ENCODE data around the gene CD59. TPM values are rescaled to one million over a fixed set of nuclear protein-coding genes. Genes with fewer than 3 reads are reported as not detected.

The CD59 gene
- polyA plus RNA-seq, 2 of the 4 experiments (the other 2 are of a cell fraction): 335 to 375 TPM

DNA sequence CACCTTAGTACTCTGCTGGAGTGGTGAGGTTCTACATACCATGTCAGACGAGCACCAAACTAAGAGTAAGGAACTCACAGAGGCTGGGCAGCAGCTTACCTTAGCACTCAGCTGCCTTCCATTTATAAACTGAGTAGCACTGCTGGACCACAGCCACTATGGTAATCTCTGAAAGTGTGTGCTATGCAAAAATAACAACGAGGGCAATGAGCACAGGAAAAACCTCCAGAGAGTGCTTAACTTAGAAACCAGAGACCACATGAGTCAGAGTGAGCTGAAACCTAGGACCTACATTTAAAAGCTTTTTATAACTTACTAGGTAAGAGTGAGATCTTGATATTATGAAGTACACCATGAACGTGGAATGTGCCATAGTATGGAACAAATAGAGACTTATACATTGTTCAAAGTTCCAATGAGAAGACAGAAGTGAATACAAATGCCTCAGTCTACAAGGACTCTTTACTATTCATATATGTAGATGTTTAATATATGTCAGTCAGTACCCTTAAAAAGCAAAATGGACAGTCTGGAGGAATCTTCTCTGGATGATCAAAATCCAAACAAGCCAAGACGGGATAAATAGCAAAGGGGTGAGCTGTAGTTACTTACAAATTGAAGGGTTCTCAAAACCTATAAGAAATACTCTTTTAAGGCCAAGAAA is 17.2 kb upstream of the CD59 start:
- DNase-seq (ENCODE audit: low read depth in 1 of 2, low spot score in 1 of 2) (no peak), ATAC-seq (no peak), FAIRE-seq (no peak)
- POLR2A ChIA-PET: no interaction called here
- CTCF ChIA-PET: interaction anchor here (0.9 to 2.2 kb wide), 5 partner anchors 11 to 391 kb away, joined by 3 to 12 read pairs (median 3); no protein-coding TSS in a partner anchor
- WGBS (ENCODE audit: missing lambda C conversion rate): 67% methylated on average over 4 of the region's 4 CpGs
- no peak overlapping the region for H3K4me2 ChIP-seq
- H3K4me3 ChIP-seq: no peak overlapping the region
- TF ChIP-seq CHD2 (IDR thresholded peaks at IDR 0.05; ENCODE audit: low read length, partially characterized antibody) (no peak), MAFK (IDR thresholded peaks at IDR 0.05; ENCODE audit: partially characterized antibody) (no peak), CEBPB (IDR thresholded peaks at IDR 0.05) (no peak), RFX5 (IDR thresholded peaks at IDR 0.05) (no peak)
- H3K9me3 ChIP-seq: no peaks in the 10 kb centered on the region
- H3K4me1 ChIP-seq: peaks cover 3% of the 10 kb centered on the region; the same call in 1 of the 3 replicates
- no peak overlapping the region for H3K27ac ChIP-seq

DNA sequence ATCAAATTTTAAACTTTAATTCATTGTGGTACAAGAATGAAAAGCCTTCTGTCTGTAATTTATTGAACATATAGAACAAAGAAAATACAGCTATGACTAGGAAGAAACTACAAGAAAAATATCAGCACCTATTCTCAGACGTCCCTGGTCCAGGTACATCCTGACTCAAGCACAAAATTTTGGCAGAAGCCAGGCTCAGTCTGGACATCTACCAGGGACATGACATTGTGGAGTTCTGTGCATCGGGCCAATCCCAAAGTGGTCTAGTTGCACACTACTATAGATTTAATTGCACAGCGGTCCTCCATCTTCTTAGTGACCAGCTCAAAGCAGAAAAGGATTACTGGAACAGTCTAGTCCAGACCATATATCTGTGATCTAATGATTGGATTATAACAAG is 15.7 kb upstream of the CD59 start:
- TF ChIP-seq NPAS2 (CRISPR knock-in tag; IDR thresholded peaks at IDR 0.05; ENCODE audit: borderline replicate concordance) (no peak), HOXB13 (CRISPR knock-in tag; IDR thresholded peaks at IDR 0.05; ENCODE audit: low read depth) (no peak), JUNB (IDR thresholded peaks at IDR 0.05) (no peak), MYC (IDR thresholded peaks at IDR 0.05; ENCODE audit: borderline replicate concordance, low read length) (no peak), KDM1A (IDR thresholded peaks at IDR 0.05; ENCODE audit: low read depth) (no peak), EP300 (IDR thresholded peaks at IDR 0.05) (no peak), ZC3H11A (IDR thresholded peaks at IDR 0.05) (no peak), MAFK (IDR thresholded peaks at IDR 0.05; ENCODE audit: partially characterized antibody) (no peak), TP53 (CRISPR knock-in tag; IDR thresholded peaks at IDR 0.05) (no peak), EHF (CRISPR knock-in tag; IDR thresholded peaks at IDR 0.05) (no peak), ESRRA (IDR thresholded peaks at IDR 0.05; ENCODE audit: borderline replicate concordance, low read length) (no peak)
- TF ChIP-seq, protein P1, sequence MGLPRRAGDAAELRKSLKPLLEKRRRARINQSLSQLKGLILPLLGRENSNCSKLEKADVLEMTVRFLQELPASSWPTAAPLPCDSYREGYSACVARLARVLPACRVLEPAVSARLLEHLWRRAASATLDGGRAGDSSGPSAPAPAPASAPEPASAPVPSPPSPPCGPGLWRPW (IDR thresholded peaks at IDR 0.05): no peak
- TF ChIP-seq, protein P2, sequence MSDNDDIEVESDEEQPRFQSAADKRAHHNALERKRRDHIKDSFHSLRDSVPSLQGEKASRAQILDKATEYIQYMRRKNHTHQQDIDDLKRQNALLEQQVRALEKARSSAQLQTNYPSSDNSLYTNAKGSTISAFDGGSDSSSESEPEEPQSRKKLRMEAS (IDR thresholded peaks at IDR 0.05): no peak
- TF ChIP-seq, protein P3, sequence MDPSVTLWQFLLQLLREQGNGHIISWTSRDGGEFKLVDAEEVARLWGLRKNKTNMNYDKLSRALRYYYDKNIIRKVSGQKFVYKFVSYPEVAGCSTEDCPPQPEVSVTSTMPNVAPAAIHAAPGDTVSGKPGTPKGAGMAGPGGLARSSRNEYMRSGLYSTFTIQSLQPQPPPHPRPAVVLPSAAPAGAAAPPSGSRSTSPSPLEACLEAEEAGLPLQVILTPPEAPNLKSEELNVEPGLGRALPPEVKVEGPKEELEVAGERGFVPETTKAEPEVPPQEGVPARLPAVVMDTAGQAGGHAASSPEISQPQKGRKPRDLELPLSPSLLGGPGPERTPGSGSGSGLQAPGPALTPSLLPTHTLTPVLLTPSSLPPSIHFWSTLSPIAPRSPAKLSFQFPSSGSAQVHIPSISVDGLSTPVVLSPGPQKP (IDR thresholded peaks at IDR 0.05; ENCODE audit: low read depth, low read length): no peak
- ATAC-seq (no peak), FAIRE-seq (no peak), DNase-seq (ENCODE audit: low read depth in 1 of 2, low spot score in 1 of 2) (no peak)
- Histone ChIP-seq H3K4me1 (peaks cover 13% of the 10 kb centered on the region), H3K9me3 (no peaks in the 10 kb centered on the region), H3K4me3 (no peak overlapping the region), H3K4me2 (no peak overlapping the region), H3K27ac (no peak overlapping the region)
- 81% methylated on average over 3 of the region's 3 CpGs for WGBS (ENCODE audit: missing lambda C conversion rate)
- CTCF ChIA-PET: interaction anchor here (1.7 to 2.2 kb wide), 2 partner anchors 9 kb away, joined by 9 to 12 read pairs; no protein-coding TSS in a partner anchor
- POLR2A ChIA-PET: no interaction called here

DNA sequence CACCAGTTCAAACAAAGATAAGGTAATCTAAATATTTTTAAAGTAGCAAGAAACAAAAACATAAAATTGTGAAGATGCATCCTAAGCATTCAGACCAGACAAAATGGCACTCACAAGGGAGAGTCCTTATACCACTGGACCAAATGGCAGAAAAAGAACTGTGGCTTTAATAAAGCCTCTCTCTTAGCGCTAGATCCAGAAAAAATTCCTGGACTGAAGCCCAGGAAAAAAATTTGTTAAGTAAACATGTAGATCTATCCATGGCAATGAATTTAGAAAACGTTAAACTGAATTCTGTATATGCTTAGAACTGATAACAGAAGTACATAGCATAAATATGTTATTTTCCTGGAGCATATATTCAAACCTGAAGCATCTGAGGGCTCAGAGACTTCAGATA is 11.8 kb upstream of the CD59 start:
- FAIRE-seq (no peak), DNase-seq (ENCODE audit: low read depth in 1 of 2, low spot score in 1 of 2) (no peak), ATAC-seq (no peak; a peak in 1 of 6 replicates)
- ChIA-PET CTCF (no interaction called here), POLR2A (no interaction called here)
- no peak overlapping the region for H3K4me3 ChIP-seq
- H3K27ac ChIP-seq: no peak overlapping the region
- peaks cover 13% of the 10 kb centered on the region for H3K4me1 ChIP-seq
- 13% methylated on average over 2 of the region's 2 CpGs for whole genome bisulfite sequencing (ENCODE audit: missing lambda C conversion rate)
- peak overlapping the region; percentile 43; the same call in 2 of the 3 replicates for H3K4me2 ChIP-seq
- TF ChIP-seq PHF8 (IDR thresholded peaks at IDR 0.05; ENCODE audit: borderline replicate concordance, low read depth) (no peak), RNF2 (IDR thresholded peaks at IDR 0.05; ENCODE audit: borderline replicate concordance, low read depth) (no peak), EHMT2 (IDR thresholded peaks at IDR 0.05; ENCODE audit: low read depth) (peak; percentile 20; the same call in 1 of the 2 replicates), RARB (CRISPR knock-in tag; IDR thresholded peaks at IDR 0.05) (no peak), FOXS1 (CRISPR knock-in tag; IDR thresholded peaks at IDR 0.05) (no peak), NPAS2 (CRISPR knock-in tag; IDR thresholded peaks at IDR 0.05; ENCODE audit: borderline replicate concordance) (no peak)
- TF ChIP-seq, protein P2 (IDR thresholded peaks at IDR 0.05): no peak
- H3K9me3 ChIP-seq: no peaks in the 10 kb centered on the region

All from A549 (cell line).